Gastrocnemius medialis (tissue), 4 donors: Measurements from ENCODE around the gene TAP1. TPM values are rescaled to one million over a fixed set of nuclear protein-coding genes. Genes with fewer than 3 reads are reported as not detected.
"Not testable (repeated sequence)": the region's sequence is repeated elsewhere in the genome, so short reads cannot be mapped to it uniquely, and the experiment has no call there.

ENCODE experiments used
- ATAC-seq, 2 donors: fragments of 150-250 bp; one replicate each; pipeline ENCODE4 v1.9.1; 2016
- DNase-seq, 2 donors: peaks; one replicate each; pipeline ENCODE4 v3.0.0-alpha.2; 2019
- H3K27ac ChIP-seq, 4 donors: fragments of 200-600 bp; sonication (generic); 1 replicate in 1 of 4; 2 replicates in 3 of 4; pipeline ENCODE4 v1.5.1; 2016 to 2018; ENCODE audit warnings: mild to moderate bottlenecking in 2 of 4, moderate library complexity in 1 of 4
- H3K27me3 ChIP-seq, 3 donors: fragments of 200-600 bp; sonication (generic) in 2 of 3; 1 replicate in 1 of 3; 2 replicates in 2 of 3; pipeline versions ENCODE4 v1.5.1 to v1.6.0; 2016 to 2019; ENCODE audit warnings: mild to moderate bottlenecking in 1 of 3, moderate library complexity in 1 of 3
- H3K36me3 ChIP-seq, 2 donors: fragments of 200-600 bp; sonication (generic) in 1 of 2; one replicate each; pipeline ENCODE4 v1.5.1; 2017 to 2018
- H3K4me1 ChIP-seq, 2 donors: fragments of 200-600 bp; sonication (generic) in 1 of 2; one replicate each; pipeline ENCODE4 v1.5.1; 2016 to 2017; ENCODE audit warnings: mild to moderate bottlenecking in 2 of 2
- H3K4me3 ChIP-seq, 4 donors: fragments of 200-600 bp; sonication (generic) in 3 of 4; 1 replicate in 1 of 4; 2 replicates in 3 of 4; pipeline ENCODE4 v1.5.1; 2016 to 2019; ENCODE audit warnings: mild to moderate bottlenecking in 2 of 4
- H3K9me3 ChIP-seq, 3 donors: fragments of 200-600 bp; sonication (generic) in 2 of 3; 1 replicate in 1 of 3; 2 replicates in 2 of 3; pipeline ENCODE4 v1.5.1; 2016 to 2019
- POLR2A ChIP-seq, 2 donors: fragments of 450-650 bp; IDR thresholded peaks; one replicate each; pipeline ENCODE4 v1.6.1; 2017; ENCODE audit warnings: antibody characterized with exemption in 2 of 2, mild to moderate bottlenecking in 2 of 2, moderate library complexity in 2 of 2
- in situ Hi-C, 4 donors: fragments of 200-750 bp; cut with MboI; loops; one replicate each; pipeline versions ENCODE4 v1.15.0 to v1.8.0; 2017; ENCODE audit warnings: low sequenced_read_pairs in 4 of 4
- intact Hi-C: fragments of 100-400 bp; cut with DNase I; formaldehyde crosslinking; loops from one replicate; pipeline ENCODE4 v1.15.1; 2023; ENCODE audit warnings: low total_unique reads
- total RNA-seq, 4 donors: library from RNA; depleted of rRNA; stranded (reverse); fragments of >200 nt; gene quantifications; one replicate each; pipeline versions ENCODE4 v1.1.0 to v1.2.3, GENCODE V29; 2016
- TF ChIP-seq, protein P1 (sequence below), 5 experiments: fragments of 450-650 bp in 3 of 5; fragments of 200-600 bp in 2 of 5; sonication (generic) in 2 of 5; IDR thresholded peaks in 4 of 5; conservative IDR thresholded peaks in 1 of 5; 1 replicate in 4 of 5; 2 replicates in 1 of 5; pipeline ENCODE4 v1.5.1; 2016 to 2019; ENCODE audit warnings: antibody characterized with exemption in 5 of 5, mild to moderate bottlenecking in 3 of 5, moderate library complexity in 3 of 5

TAP1 gene
- total RNA-seq, 4 donors from 2014 or later: 13.2 to 26.7 (median 19.0) TPM

DNA sequence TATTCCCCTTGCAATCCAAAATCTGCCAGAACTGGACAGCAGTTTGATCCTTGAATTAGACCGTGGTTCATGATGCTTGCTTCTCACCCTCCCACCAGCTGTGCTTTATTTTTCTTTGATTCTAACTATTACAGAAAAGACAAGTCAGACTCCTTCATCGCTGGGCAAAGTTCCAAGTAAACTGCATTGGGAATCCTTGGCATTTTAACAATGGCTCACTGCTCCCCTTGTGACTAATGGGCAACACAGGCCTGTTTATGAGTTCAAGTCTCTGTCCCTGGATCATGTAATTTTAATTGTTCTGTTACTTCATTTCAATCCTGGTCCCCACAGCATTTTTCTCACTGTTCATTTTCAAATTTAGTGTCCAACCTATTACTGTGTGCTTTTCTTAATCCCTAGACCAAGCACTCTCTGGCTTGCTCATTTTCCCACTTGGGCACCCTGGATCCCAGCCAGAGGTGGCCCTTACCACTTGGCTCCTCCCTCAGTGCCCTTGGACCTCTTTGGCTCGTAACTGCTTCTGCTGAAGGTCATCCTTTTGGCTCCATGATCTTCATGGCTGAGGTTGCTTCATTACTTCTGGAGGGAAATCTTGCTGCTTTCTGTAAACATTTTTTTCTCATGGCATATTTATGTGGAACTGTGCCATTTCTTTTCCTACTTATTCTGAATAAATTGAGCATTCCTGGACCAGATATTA is 33.3 kb upstream of the TAP1 start:
- intact Hi-C loops: loop anchor here (1.0 to 5.0 kb wide), 2 partner anchors 45 to 65 kb away; no protein-coding TSS in a partner anchor
- H3K27ac ChIP-seq: peak overlapping the region in 1 of 4 donors; percentile 8
- TF ChIP-seq POLR2A (IDR thresholded peaks at IDR 0.05): no peak
- TF ChIP-seq, protein P1, sequence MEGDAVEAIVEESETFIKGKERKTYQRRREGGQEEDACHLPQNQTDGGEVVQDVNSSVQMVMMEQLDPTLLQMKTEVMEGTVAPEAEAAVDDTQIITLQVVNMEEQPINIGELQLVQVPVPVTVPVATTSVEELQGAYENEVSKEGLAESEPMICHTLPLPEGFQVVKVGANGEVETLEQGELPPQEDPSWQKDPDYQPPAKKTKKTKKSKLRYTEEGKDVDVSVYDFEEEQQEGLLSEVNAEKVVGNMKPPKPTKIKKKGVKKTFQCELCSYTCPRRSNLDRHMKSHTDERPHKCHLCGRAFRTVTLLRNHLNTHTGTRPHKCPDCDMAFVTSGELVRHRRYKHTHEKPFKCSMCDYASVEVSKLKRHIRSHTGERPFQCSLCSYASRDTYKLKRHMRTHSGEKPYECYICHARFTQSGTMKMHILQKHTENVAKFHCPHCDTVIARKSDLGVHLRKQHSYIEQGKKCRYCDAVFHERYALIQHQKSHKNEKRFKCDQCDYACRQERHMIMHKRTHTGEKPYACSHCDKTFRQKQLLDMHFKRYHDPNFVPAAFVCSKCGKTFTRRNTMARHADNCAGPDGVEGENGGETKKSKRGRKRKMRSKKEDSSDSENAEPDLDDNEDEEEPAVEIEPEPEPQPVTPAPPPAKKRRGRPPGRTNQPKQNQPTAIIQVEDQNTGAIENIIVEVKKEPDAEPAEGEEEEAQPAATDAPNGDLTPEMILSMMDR (IDR thresholded peaks at IDR 0.05 in 4 of 5, conservative IDR thresholded peaks at IDR 0.05 in 1 of 5): no peak
- H3K4me1 ChIP-seq: peaks cover 5 to 9% of the 10 kb centered on the region in 2 donors
- no peak for DNase-seq
- no peaks in the 10 kb centered on the region for H3K9me3 ChIP-seq
- in situ Hi-C loops: loop anchor here (5.0 to 25.0 kb wide), 4 partner anchors 48 to 100 kb away; no protein-coding TSS in a partner anchor
- no peak for ATAC-seq
- no peaks in the 10 kb centered on the region for H3K36me3 ChIP-seq
- no peak overlapping the region for H3K4me3 ChIP-seq
- H3K27me3 ChIP-seq: no peaks in the 10 kb centered on the region

DNA sequence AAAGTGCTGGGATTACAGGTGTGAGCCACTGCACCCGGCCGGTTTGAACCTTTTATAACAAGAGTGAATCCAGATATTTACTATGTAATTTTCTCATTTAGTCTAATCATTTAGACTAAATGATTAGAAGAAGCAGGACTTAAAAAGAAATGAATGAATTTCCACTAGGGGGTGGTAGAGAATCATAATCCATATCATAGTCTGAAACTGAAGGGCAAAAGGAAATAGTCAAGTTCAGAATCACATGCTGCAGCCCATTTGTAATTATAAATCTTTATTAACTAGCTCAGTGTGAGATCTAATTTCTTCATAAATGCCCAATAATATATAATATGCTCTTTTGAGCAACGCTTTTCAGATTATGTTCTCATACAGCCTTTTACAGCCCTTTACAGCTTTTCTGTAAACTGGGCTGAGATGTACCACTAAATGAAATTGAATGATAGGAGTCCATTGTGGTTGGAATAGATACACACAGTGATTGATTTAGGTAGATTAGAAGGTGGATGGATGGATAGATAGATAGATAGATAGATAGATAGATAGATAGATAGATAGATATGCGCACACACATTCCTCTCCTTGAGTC is 32.3 kb upstream of the TAP1 start:
- H3K4me1 ChIP-seq: peaks cover 5 to 9% of the 10 kb centered on the region in 2 donors
- in situ Hi-C loops: loop anchor here (5.0 to 25.0 kb wide), 4 partner anchors 49 to 102 kb away; no protein-coding TSS in a partner anchor
- no peak overlapping the region for H3K4me3 ChIP-seq
- DNase-seq (no peak), ATAC-seq (peak; percentile 43 to 51)
- no peaks in the 10 kb centered on the region for H3K36me3 ChIP-seq
- intact Hi-C loops: loop anchor here (1.0 to 5.0 kb wide), 3 partner anchors 47 to 100 kb away; no protein-coding TSS in a partner anchor
- H3K27me3 ChIP-seq: no peaks in the 10 kb centered on the region
- TF ChIP-seq, protein P1 (IDR thresholded peaks at IDR 0.05 in 4 of 5, conservative IDR thresholded peaks at IDR 0.05 in 1 of 5): peak; percentile 49 to 76 (median 65)
- no peak for TF ChIP-seq POLR2A (IDR thresholded peaks at IDR 0.05)
- H3K9me3 ChIP-seq: no peaks in the 10 kb centered on the region
- no peak overlapping the region for H3K27ac ChIP-seq

DNA sequence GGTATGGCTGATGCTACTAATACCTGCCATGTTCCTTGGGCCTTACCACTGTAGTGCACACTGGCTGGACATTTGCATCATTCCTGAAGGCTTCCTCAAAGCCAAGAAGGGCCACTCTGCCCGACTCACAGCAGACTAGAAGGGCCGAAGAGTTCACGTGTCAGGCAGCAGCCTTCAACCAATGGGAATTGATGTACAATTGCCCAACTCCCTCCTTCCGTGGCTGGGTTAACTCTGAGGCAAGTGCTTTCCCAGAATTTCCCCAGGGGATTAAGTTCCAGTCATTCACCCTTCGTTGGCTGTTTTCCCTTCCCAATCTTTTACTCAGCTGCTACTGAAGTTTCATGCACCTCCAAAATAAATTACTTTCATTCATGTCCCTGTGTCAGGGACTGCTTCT is 30.3 kb upstream of the TAP1 start:
- DNase-seq (peak; percentile 20 to 68), ATAC-seq (peak; percentile 73 to 96)
- peak overlapping the region in 1 of 4 donors; percentile 36 for H3K27ac ChIP-seq
- H3K4me3 ChIP-seq: no peak overlapping the region
- no peaks in the 10 kb centered on the region for H3K36me3 ChIP-seq
- in situ Hi-C loops (loop anchor here (10.0 to 25.0 kb wide), 3 partner anchors 51 to 104 kb away; no protein-coding TSS in a partner anchor), intact Hi-C loops (no loop called here)
- H3K27me3 ChIP-seq: no peaks in the 10 kb centered on the region
- TF ChIP-seq, protein P1 (IDR thresholded peaks at IDR 0.05 in 4 of 5, conservative IDR thresholded peaks at IDR 0.05 in 1 of 5): no peak
- H3K9me3 ChIP-seq: no peaks in the 10 kb centered on the region
- peaks cover 5 to 9% of the 10 kb centered on the region in 2 donors for H3K4me1 ChIP-seq

DNA sequence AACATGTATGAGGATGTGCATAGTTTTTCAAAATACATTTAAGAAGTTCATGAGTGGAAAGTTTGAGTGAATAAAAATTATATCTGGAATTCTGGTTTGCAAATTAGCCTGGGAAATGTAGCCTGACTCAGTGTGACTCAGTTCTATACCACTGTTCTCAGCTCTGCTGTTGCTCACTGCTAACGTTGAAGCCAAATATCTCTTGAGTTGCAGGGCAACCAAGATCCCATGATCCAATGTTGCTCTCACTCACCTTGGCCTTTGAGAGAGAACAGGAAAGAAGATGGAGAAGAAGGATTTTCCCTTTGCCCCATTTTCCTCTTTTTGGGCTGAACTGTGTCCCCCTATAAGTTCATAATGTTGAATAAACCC is 29.4 kb upstream of the TAP1 start:
- intact Hi-C loops: no loop called here
- H3K4me1 ChIP-seq: peaks cover 5 to 9% of the 10 kb centered on the region in 2 donors
- DNase-seq: no peak
- no peak overlapping the region for H3K27ac ChIP-seq
- in situ Hi-C loops: loop anchor here (10.0 to 25.0 kb wide), 3 partner anchors 52 to 104 kb away; no protein-coding TSS in a partner anchor
- no peaks in the 10 kb centered on the region for H3K36me3 ChIP-seq
- no peak for TF ChIP-seq POLR2A (IDR thresholded peaks at IDR 0.05)
- TF ChIP-seq, protein P1 (IDR thresholded peaks at IDR 0.05 in 4 of 5, conservative IDR thresholded peaks at IDR 0.05 in 1 of 5): no peak
- no peaks in the 10 kb centered on the region for H3K27me3 ChIP-seq
- H3K9me3 ChIP-seq: no peaks in the 10 kb centered on the region
- H3K4me3 ChIP-seq: no peak overlapping the region
- ATAC-seq: no peak

DNA sequence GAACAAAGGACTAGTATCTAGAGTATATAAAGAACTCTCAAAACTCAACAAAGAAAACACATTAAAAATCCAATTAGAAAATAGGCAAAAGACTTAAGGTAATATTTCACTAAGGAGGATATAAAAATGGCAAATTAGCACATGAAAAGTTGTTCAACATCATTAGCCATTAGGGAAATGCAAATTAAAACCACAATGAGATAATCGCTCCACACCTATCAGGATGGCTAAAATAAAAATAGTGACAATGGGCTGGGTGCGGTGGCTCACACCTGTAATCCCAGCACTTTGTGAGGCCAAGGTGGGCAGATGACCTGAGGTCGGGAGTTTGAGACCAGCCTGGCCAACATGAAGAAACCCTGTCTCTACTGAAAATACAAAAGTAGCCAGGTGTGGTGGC is 27.5 kb upstream of the TAP1 start:
- H3K4me3 ChIP-seq, H3K27ac ChIP-seq, H3K27me3 ChIP-seq, H3K4me1 ChIP-seq, H3K36me3 ChIP-seq, H3K9me3 ChIP-seq, DNase-seq, ATAC-seq, intact Hi-C loops: not testable (repeated sequence)
- in situ Hi-C loops: loop anchor here (10.0 to 25.0 kb wide), 3 partner anchors 54 to 106 kb away; no protein-coding TSS in a partner anchor
